GM12891 (cell line): Measurements from ENCODE around the gene FXYD6.

Experiments used
- DNase-seq: peaks from one replicate; pipeline ENCODE4 v3.0.0; 2011; ENCODE audit warnings: low spot score; ENCODE audit not compliant: insufficient read length
- FAIRE-seq: peaks from 2 replicates; lab custom pipeline; 2011; peaks lifted over from hg19 to GRCh38; lab: Jason Lieb, UNC
- PAX5 ChIP-seq: IDR thresholded peaks from 2 replicates; pipeline ENCODE4 v1.6.1; 2011; ENCODE audit warnings: low read length, moderate library complexity, mild to moderate bottlenecking; ENCODE audit not compliant: insufficient read depth, severe bottlenecking
- POLR2A ChIP-seq: IDR thresholded peaks from 2 replicates; pipeline ENCODE4 v1.6.1; 2011; ENCODE audit warnings: low read depth, low read length, control low read depth
- POLR2AphosphoS5 ChIP-seq: IDR thresholded peaks from 2 replicates; pipeline ENCODE4 v1.6.1; 2011; ENCODE audit warnings: low read depth, low read length, control low read depth
- POU2F2 ChIP-seq: IDR thresholded peaks from 2 replicates; pipeline ENCODE4 v1.6.1; 2011; ENCODE audit warnings: low read depth, mild to moderate bottlenecking, control low read depth, low read length, moderate library complexity
- SPI1 ChIP-seq: IDR thresholded peaks from 2 replicates; pipeline ENCODE4 v1.6.1; 2011; ENCODE audit warnings: low read depth, low read length, control low read depth
- TAF1 ChIP-seq: IDR thresholded peaks from 2 replicates; pipeline ENCODE4 v1.6.1; 2011; ENCODE audit warnings: low read depth, low read length, control low read depth

Gene FXYD6

DNA sequence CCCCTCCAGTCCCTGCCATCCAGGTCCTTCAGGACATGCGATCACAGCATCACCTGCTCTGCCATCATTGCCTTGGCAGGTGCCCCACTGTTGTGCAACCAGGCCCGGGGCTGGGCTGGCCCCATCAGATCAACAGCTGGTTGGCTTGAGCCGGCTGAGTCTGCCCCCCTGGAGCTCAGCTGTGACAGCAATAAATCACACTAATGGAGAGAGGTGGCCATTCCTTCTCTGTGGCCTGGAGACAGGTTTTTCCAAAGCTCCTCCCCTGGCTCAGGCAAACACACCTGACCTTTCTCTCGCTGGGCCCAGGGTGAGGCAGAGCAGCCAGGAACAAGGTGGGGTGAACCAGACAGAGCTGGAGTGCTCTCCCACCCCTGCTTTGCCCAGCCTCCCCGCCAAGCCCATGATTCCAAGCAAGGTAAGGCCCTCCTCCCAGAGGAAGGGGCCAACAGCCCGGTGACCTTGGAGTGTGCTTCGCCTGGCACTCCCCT, 43.0 kb downstream of the FXYD6 start:
- no peak for TF ChIP-seq POLR2A
- TF ChIP-seq POLR2AphosphoS5: no peak
- no peak for TF ChIP-seq POU2F2
- no peak for TF ChIP-seq PAX5
- no peak for TF ChIP-seq TAF1
- no peak for TF ChIP-seq SPI1
- FAIRE-seq: no peak

DNA sequence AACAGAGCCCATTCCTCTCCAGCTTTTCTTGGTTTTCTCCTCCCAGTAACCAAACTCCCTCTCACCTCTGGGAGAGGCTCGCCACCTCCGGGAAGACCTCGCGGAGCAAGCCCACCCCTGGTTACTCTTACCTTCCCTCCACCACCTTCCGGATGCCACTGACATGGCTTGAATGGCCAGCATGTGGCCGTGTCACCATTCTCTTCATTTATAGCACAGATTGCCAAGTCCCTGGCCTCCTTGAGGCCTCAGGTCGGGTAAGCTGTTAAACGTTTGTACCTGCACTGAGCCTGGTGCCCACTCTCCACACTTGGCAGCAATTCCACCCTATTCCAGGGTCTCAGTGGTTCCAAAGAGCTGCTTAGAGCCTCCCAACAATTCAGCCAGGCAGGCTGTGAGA, 43.9 kb downstream of the FXYD6 start:
- DNase-seq (no peak), FAIRE-seq (no peak)
- no peak for TF ChIP-seq POU2F2
- TF ChIP-seq POLR2A: no peak
- TF ChIP-seq POLR2AphosphoS5: no peak
- TF ChIP-seq PAX5: no peak
- no peak for TF ChIP-seq TAF1
- TF ChIP-seq SPI1: no peak

More for the DNA sequence above, 43.0 kb downstream of the FXYD6 start:
- no peak for DNase-seq

DNA sequence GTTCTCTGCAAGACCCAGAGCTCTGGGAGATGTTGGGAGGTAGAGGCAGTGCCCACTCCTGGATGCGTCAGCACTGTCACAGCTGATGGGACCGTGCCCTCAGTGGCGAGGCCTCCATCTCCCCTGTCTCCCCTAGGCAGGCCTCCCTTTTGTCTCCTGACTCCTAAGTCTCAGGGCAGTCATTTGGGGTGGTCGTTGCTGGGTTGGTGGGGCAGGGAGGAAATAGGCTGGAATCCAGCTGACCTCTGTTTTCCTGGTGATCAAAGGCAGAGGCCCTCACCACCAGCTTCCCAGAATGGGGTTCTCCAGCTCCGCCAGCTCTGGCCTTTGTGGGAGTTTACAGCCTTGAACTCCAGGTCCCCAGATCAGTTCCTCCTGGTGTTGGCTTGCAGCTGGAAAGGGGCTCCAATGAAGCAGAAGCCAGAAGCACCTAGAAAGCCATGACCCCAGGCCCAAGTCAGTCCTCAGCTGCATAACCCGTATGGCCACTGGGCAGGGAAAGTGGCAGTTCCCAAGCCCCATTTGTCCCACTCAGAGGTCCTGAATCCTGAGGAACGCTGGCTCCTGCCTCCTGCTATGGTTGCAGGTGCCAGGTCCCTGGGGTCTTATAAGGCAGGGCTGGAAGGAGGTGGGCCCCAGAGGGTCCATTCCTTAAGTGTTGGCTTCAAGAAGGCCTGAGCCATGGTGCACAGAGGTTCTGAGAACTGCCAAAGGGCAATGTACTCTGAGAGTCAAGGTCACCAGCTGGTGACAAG, 44.6 kb downstream of the FXYD6 start:
- TF ChIP-seq PAX5 (no peak), POLR2A (no peak), SPI1 (no peak), TAF1 (no peak), POU2F2 (no peak), POLR2AphosphoS5 (no peak)
- DNase-seq (no peak), FAIRE-seq (no peak)

DNA sequence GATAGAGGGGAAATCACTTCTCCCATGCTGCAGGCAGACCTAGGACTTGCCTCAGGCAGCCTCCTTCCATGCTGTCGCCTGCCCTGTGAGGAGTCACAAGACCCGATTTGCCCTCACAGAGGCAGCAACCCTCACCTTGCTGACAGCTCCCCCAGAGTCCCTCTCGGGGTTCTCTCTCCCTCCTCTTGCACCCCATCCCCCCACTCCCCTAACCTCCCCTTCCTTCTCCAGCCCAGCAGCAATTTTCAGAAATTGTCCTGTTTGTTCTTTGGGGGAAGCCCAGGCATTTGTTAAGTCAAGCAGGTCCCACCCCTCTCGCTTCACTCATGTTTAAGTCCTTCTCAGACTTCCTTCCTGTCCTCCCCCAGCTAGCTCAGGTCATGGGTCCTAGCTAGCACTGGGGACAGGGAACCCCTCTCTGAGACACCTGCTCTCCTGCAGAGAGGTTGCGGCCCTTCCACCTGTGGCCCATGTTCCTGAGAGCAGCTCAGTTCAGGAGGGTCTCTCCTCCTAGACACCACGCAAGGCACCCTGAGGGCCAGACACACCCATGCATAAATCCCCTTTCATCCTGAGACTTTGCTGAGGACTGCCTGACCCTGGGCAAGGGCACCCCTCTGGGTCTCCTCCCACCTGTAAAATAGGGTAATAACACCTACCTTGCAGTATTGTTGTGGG, 45.6 kb downstream of the FXYD6 start:
- peak; percentile 35 for FAIRE-seq
- TF ChIP-seq TAF1: no peak
- no peak for TF ChIP-seq POLR2AphosphoS5
- no peak for DNase-seq

DNA sequence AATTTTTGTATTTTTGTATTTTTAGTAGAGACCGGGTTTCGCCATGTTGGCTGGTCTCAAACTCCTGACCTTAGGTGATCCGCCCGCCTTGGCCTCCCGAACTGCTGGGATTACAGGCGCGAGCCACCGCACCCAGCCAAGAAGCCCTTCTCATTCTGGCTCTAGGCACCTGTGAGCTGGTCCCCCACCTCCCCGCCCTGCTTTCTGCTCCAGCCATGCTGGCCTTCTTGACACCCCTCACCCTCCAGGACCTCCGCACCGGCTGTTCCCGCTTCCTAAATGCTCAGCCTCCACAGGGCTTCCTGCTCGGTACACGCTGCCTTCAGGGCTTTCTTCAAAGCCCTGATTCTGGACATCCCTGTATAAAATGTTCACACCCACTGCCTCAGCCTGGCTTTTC, 46.4 kb downstream of the FXYD6 start:
- TF ChIP-seq SPI1 (no peak), POU2F2 (no peak), PAX5 (no peak), POLR2A (no peak), TAF1 (no peak), POLR2AphosphoS5 (no peak)
- FAIRE-seq: no peak

DNA sequence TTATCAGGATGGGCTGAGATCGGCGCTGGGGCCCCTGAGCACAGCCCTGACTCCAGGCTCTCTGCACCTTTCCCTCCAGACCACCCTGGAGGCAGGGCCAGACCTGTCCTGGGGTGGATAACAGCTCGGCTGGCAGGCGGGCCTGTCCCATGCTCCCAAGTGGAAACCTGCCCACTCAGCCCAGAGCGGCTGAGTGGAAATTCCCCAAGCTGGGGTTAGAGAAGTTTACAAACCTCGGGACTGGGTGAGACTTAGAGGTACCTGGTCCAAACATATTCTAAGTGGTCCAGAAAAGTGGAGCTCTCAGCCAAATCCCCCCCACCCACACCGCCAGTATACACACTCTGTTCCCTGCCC, 47.1 kb downstream of the FXYD6 start:
- FAIRE-seq (no peak), DNase-seq (no peak)
- TF ChIP-seq SPI1 (no peak), POLR2A (no peak), TAF1 (no peak), PAX5 (no peak), POLR2AphosphoS5 (no peak), POU2F2 (no peak)

More for the DNA sequence above, 46.4 kb downstream of the FXYD6 start:
- no peak for DNase-seq

DNA sequence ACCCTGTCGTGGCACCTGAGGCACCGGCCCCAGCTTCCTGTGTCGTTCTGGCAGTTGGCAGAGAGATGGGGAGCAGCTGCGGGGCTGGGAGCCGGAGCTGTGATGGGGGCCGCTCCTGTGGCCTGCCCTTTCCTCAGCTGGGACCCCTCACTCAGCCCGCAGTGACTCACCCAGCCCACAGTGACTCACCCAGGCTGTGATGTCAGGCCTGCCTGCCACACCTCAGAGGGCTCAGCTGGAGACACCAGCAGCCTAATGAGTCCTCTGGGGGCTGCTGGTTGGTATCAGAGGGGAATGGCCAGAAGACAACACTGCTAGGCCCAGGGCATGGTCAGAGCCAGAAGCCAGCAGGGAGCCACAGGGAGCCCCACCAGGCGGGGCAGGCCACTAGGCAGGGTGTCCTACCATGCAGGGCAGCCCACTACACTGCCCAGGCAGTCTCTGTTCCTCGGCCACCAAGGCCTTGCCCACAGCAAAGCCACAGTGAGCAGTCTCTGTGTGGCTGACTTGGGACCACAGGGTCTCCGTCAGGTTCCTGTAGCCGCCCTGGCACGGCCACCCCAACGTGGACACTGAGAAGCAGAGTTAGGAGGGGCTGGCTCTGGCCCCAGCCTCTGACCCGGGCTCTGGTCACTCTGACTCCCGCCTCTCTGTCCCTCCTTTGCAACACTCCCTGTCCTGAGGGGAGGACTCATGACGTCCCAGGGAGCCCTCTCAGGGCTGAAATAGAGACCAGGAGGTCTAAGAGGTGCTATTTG, 47.7 kb downstream of the FXYD6 start:
- TF ChIP-seq PAX5 (no peak), SPI1 (no peak), POLR2AphosphoS5 (no peak), TAF1 (no peak), POU2F2 (no peak), POLR2A (no peak)
- FAIRE-seq (no peak), DNase-seq (no peak)

DNA sequence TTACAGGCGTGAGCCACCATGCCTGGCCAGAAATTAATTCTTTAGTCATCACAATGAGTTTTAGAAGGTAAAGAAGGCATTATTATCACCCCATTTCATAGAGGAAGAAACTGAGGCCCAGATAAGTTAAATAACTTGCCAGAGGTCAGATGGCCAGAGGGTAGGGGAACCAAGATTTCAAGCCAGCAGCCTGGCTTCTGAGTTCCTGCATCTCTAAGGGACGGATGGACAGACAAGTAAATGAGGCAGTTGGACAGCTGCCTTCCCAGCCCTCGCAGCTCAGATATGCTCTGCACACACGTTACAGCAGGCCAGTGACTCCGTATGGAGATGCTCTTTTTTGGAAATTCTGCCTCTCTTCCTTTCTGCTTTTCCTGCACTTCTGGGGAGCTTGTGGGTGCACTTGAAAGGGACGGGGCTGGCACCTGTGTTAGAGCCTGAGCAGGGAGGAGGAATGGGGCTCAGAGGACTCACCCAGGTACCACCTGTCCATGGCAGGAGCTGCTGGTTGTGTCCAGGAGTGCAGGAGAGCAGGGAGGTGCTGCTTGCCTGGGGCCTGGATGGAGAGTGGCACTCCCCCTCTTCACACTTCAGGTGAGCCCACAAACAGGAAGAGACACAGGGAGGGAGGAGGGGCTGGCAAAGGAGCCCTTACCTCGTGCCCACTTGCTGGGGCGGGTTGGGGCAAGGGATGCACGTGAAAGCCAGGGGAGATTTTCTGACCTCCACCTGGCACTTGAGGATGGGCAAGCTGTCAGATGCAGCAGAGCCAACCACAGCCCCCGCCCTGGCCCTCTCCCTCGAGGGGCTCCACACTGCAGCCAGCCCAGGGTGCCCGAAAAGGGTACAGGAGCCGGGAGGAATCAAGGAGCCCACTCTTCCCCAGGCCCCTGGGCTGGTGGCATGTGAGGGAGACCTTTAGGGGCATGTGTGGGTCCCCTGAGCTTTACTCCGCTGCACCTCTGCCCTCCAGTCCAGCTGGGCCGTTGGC, 48.6 kb downstream of the FXYD6 start:
- DNase-seq: no peak
- FAIRE-seq: no peak
- TF ChIP-seq PAX5 (no peak), POU2F2 (no peak), TAF1 (no peak), POLR2A (no peak), SPI1 (no peak), POLR2AphosphoS5 (no peak)
